HG02852 (cell line): ENCODE results near the gene GAB4.
"Not testable (repeated sequence)": the region's sequence is repeated elsewhere in the genome, so short reads cannot be mapped to it uniquely, and the experiment has no call there.

Experiments
- ATAC-seq: cut with Tn5 transposase; IDR thresholded peaks from one replicate; pipeline ENCODE4 v1.9.1; 2021; ENCODE audit warnings: mild to moderate bottlenecking, moderate library complexity; ENCODE audit not compliant: unreplicated experiment

Gene GAB4

GRCh38 chr22:16960220-16960883 lies 47.7 kb downstream of the GAB4 start:
- no peak for ATAC-seq

GRCh38 chr22:16959345-16959930 lies 48.6 kb downstream of the GAB4 start:
- no peak for ATAC-seq

- ATAC-seq = no peak
Measured at GRCh38 chr22:16958475-16958874, 49.5 kb downstream of the GAB4 start.

GRCh38 chr22:16957781-16958180 lies 50.2 kb downstream of the GAB4 start:
- no peak for ATAC-seq

GRCh38 chr22:16956290-16956689 lies 51.7 kb downstream of the GAB4 start:
- ATAC-seq = no peak

- no peak for ATAC-seq
Measured at GRCh38 chr22:16955678-16956210, 52.3 kb downstream of the GAB4 start.

GRCh38 chr22:16955081-16955480 lies 52.9 kb downstream of the GAB4 start:
- ATAC-seq = no peak

GRCh38 chr22:16954060-16954403 lies 54.0 kb downstream of the GAB4 start:
- ATAC-seq = no peak

GRCh38 chr22:16953206-16954059 lies 54.6 kb downstream of the GAB4 start:
- no peak for ATAC-seq

GRCh38 chr22:16949561-16949960 lies 58.5 kb downstream of the GAB4 start:
- ATAC-seq = no peak

GRCh38 chr22:16937811-16938210 lies 70.2 kb downstream of the GAB4 start:
- no peak for ATAC-seq

- not testable (repeated sequence) for ATAC-seq
Measured at GRCh38 chr22:16937209-16937608, 70.8 kb downstream of the GAB4 start.

- ATAC-seq = no peak
Measured at GRCh38 chr22:16936625-16937024, 71.4 kb downstream of the GAB4 start.

GRCh38 chr22:16935209-16935608 lies 72.8 kb downstream of the GAB4 start:
- ATAC-seq = no peak

- no peak for ATAC-seq
Measured at GRCh38 chr22:16933291-16934282, 74.4 kb downstream of the GAB4 start.

- no peak for ATAC-seq
Measured at GRCh38 chr22:16932577-16932976, 75.4 kb downstream of the GAB4 start.

- no peak for ATAC-seq
Measured at GRCh38 chr22:16925407-16925966, 82.5 kb downstream of the GAB4 start.

GRCh38 chr22:16922706-16923105 lies 85.3 kb downstream of the GAB4 start:
- no peak for ATAC-seq

GRCh38 chr22:16922076-16922475 lies 85.9 kb downstream of the GAB4 start:
- ATAC-seq = no peak
